GM12878 (cell line): ENCODE data around the gene ADCY2. TPM values are rescaled to one million over a fixed set of nuclear protein-coding genes. Genes with fewer than 3 reads are reported as not detected.

ENCODE experiments used
- ATAC-seq: fragments of 200-7000 bp; cut with Tn5 transposase; 3 replicates; pipeline ENCODE4 v1.9.1; 2020; ENCODE audit warnings: mild to moderate bottlenecking, moderate library complexity
- BruUV-seq: library from RNA; stranded (reverse); fragments of 400-500 nt; replicated peaks from 2 replicates; lab custom pipeline; 2021; lab: Mats Ljungman, UMichigan
- CTCF ChIA-PET: fragments of 300-600 bp; sonication (Branson Sonifier 250); formaldehyde crosslinking; extraction: SDS; loops from one replicate; lab custom pipeline; 2021; ENCODE audit warnings: inconsistent platforms; lab: Yijun Ruan, JAX
- POLR2A ChIA-PET: fragments of 350-600 bp; formaldehyde crosslinking; extraction: SDS; loops from one replicate; lab custom pipeline; 2021; ENCODE audit warnings: inconsistent platforms; lab: Charles Lee
- RAD21 ChIA-PET: fragments of 300-600 bp; sonication (Branson Sonifier 250); formaldehyde crosslinking; loops from one replicate; lab custom pipeline; 2023; ENCODE audit warnings: antibody characterized with exemption; ENCODE audit not compliant: unreplicated experiment; lab: Charles Lee
- SMC1A ChIA-PET: fragments of 300-600 bp; sonication (Branson Sonifier 250); formaldehyde crosslinking; loops from one replicate; lab custom pipeline; 2023; ENCODE audit not compliant: unreplicated experiment, uncharacterized antibody; lab: Charles Lee
- DNase-seq: peaks from one replicate; pipeline ENCODE4 v3.0.0-alpha.2; 2011; ENCODE audit warnings: low read depth, low spot score
- FAIRE-seq: peaks from 3 replicates; lab custom pipeline; 2011; peaks lifted over from hg19 to GRCh38; lab: Jason Lieb, UNC
- H2AFZ ChIP-seq: 2 replicates; pipeline ENCODE4 v1.6.0; 2011; ENCODE audit warnings: low read depth, low read length, control low read depth; ENCODE audit not compliant: control insufficient read depth
- H3K27ac ChIP-seq: 2 replicates; pipeline ENCODE4 v1.5.1; 2011; ENCODE audit warnings: control low read depth; ENCODE audit not compliant: control insufficient read depth, insufficient read depth
- H3K27me3 ChIP-seq, 2 experiments: replicated peaks in 1 of 2; 2 replicates each; pipeline versions ENCODE4 v1.6.0 to v1.6.1; 2011; ENCODE audit warnings: low read length in 1 of 2; ENCODE audit not compliant: control insufficient read depth in 2 of 2, insufficient read depth in 2 of 2
- H3K36me3 ChIP-seq, 2 experiments: 2 replicates each; pipeline ENCODE4 v1.5.1; 2011; ENCODE audit warnings: low read length in 1 of 2; ENCODE audit not compliant: control insufficient read depth in 2 of 2, insufficient read depth in 2 of 2
- H3K4me1 ChIP-seq: 2 replicates; pipeline ENCODE4 v1.6.1; 2011; ENCODE audit warnings: mild to moderate bottlenecking, low read length, moderate library complexity, mixed read lengths; ENCODE audit not compliant: control insufficient read depth, insufficient read depth
- H3K4me2 ChIP-seq: 2 replicates; pipeline ENCODE4 v1.6.0; 2011; ENCODE audit warnings: control low read depth; ENCODE audit not compliant: control insufficient read depth, insufficient read depth
- H3K4me3 ChIP-seq: fragments of 200-600 bp; sonication (generic); 2 replicates; pipeline ENCODE4 v1.5.1; 2016
- H3K79me2 ChIP-seq: 2 replicates; pipeline ENCODE4 v1.6.0; 2011; ENCODE audit warnings: low read length; ENCODE audit not compliant: control insufficient read depth, insufficient read depth
- H3K9ac ChIP-seq: 2 replicates; pipeline ENCODE4 v1.8.0; 2011; ENCODE audit warnings: low read length, control low read depth, mixed read lengths; ENCODE audit not compliant: control insufficient read depth, insufficient read depth
- H3K9me3 ChIP-seq: replicated peaks from 3 replicates; pipeline ENCODE4 v1.5.1; 2011; ENCODE audit warnings: mild to moderate bottlenecking, low read length; ENCODE audit not compliant: control insufficient read depth, insufficient read depth
- H4K20me1 ChIP-seq: 2 replicates; pipeline ENCODE4 v1.6.0; 2011; ENCODE audit not compliant: control insufficient read depth, insufficient read depth
- BMI1 ChIP-seq: fragments of 450-650 bp; IDR thresholded peaks from 2 replicates; pipeline ENCODE4 v1.6.1; 2016; ENCODE audit warnings: mild to moderate bottlenecking, moderate library complexity, borderline replicate concordance
- HCFC1 ChIP-seq: fragments of 150-350 bp; IDR thresholded peaks from 2 replicates; pipeline ENCODE4 v1.6.1; 2014; ENCODE audit warnings: low read length
- JUNB ChIP-seq: IDR thresholded peaks from 2 replicates; pipeline ENCODE4 v1.6.1; 2016; ENCODE audit warnings: antibody characterized with exemption, mild to moderate bottlenecking
- KDM1A ChIP-seq: fragments of 200-600 bp; sonication (generic); IDR thresholded peaks from 2 replicates; pipeline ENCODE4 v1.6.1; 2016; ENCODE audit warnings: borderline replicate concordance
- RCOR1 ChIP-seq: conservative IDR thresholded peaks from 2 replicates; pipeline ENCODE4 v1.6.1; 2012; ENCODE audit warnings: low read depth, low read length, improper control_type of control experiment
- RFX5 ChIP-seq: IDR thresholded peaks from 2 replicates; pipeline ENCODE4 v1.6.1; 2011; ENCODE audit warnings: low read depth, low read length, improper control_type of control experiment
- SIX5 ChIP-seq: IDR thresholded peaks from 2 replicates; pipeline ENCODE4 v1.6.1; 2011; ENCODE audit warnings: mild to moderate bottlenecking, low read depth, low read length, moderate library complexity; ENCODE audit not compliant: severe bottlenecking
- SUPT20H ChIP-seq: IDR thresholded peaks from 2 replicates; pipeline ENCODE4 v1.6.1; 2011; ENCODE audit warnings: low read depth, mild to moderate bottlenecking, low read length, moderate library complexity, borderline replicate concordance; ENCODE audit not compliant: control insufficient read depth
- TCF12 ChIP-seq: IDR thresholded peaks from 2 replicates; pipeline ENCODE4 v1.6.1; 2011; ENCODE audit warnings: low read depth, mild to moderate bottlenecking, low read length
- ZNF24 ChIP-seq: fragments of 450-650 bp; IDR thresholded peaks from 2 replicates; pipeline ENCODE4 v1.6.1; 2017; ENCODE audit warnings: antibody characterized with exemption, mild to moderate bottlenecking
- WGBS: methylation state at CpG from one replicate; pipeline ENCODE4 v1.1.6; 2016; ENCODE audit warnings: low lambda C conversion rate; ENCODE audit not compliant: insufficient replicate concordance, insufficient coverage; ENCODE audit errors: missing lambda C conversion rate; 5-methylcytosine and 5-hydroxymethylcytosine counted together
- in situ Hi-C: fragments of 300-500 bp; cut with MboI; formaldehyde crosslinking; loops from 9 replicates; pipeline ENCODE4 v1.14.3; 2018; ENCODE audit warnings: mixed read lengths
- intact Hi-C: fragments of 100-400 bp; cut with micrococcal nuclease; formaldehyde crosslinking; loops from one replicate; pipeline ENCODE4 v1.14.2; 2022; ENCODE audit not compliant: unreplicated experiment
- polyA plus RNA-seq, 11 experiments: library from polyadenylated mRNA; depleted of rRNA in 4 of 11; unstranded in 6 of 11; stranded (reverse) in 5 of 11; fragments of >200 nt; fragmentation: Nextera tagmentation in 4 of 11; fragmentation: Illumina TruSeq in 1 of 11; extraction: Ambion mirVana in 4 of 11; extraction: Trizol in 1 of 11; gene quantifications; 1 replicate in 1 of 11; 2 replicates in 10 of 11; pipeline versions ENCODE4 v1.2.1 to v1.2.3, GENCODE V29; 2011 to 2016; ENCODE audit warnings: inconsistent platforms in 2 of 11, missing spikeins in 2 of 11, low read depth in 1 of 11
- total RNA-seq, 4 experiments: library from RNA; depleted of rRNA in 3 of 4; stranded (reverse); fragments of >200 nt in 3 of 4; fragmentation: Illumina TruSeq in 1 of 4; extraction: Trizol in 1 of 4; gene quantifications; 2 replicates each; pipeline versions ENCODE4 v1.2.1 to v1.2.3, GENCODE V29; 2013 to 2021

ADCY2 gene
- total and polyA plus RNA-seq, 10 of the 15 experiments (the other 5 are each of a cell fraction or from before 2014, with no cell fraction given), result 0.07 to 0.26 TPM; not detected in 8

DNA sequence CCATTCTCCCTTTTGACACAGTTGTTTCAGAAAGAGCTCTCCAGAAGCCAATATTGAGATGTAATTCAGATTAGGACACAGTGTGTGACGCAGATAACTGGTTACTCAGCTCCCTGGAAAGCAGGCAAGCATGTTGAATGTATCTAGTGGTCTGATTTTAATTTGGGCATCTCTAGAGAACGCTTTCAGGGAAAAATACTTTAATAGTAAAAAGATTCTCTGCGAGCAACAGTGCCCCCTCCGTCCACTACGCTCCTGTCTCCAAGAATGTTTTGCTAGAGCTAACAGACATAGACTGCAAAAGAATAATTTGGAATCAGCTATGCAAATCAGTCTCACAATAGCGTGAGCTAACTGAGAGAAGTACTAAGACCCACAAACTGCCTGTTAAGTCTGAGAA is 431.7 kb downstream of the ADCY2 start:
- TF ChIP-seq RFX5, result no peak
- no peak for TF ChIP-seq ZNF24
- no peak for TF ChIP-seq RCOR1
- TF ChIP-seq SUPT20H, result no peak
- no peak for TF ChIP-seq JUNB
- TF ChIP-seq TCF12, result no peak
- no peak for TF ChIP-seq HCFC1
- no peak for TF ChIP-seq SIX5
- in situ Hi-C loops (no loop called here), intact Hi-C loops (no loop called here)
- Histone ChIP-seq H4K20me1 (no peaks in the 10 kb centered on the region), H2AFZ (no peak overlapping the region), H3K4me2 (no peak overlapping the region), H3K9me3 (no peaks in the 10 kb centered on the region), H3K9ac (no peak overlapping the region), H3K27me3 (peaks cover 0 to 1% of the 10 kb centered on the region in 2 experiments; a peak in 2 of 4 replicates), H3K4me1 (no peaks in the 10 kb centered on the region), H3K79me2 (no peaks in the 10 kb centered on the region), H3K27ac (no peak overlapping the region), H3K36me3 (no peaks in the 10 kb centered on the region), H3K4me3 (no peak overlapping the region)
- DNase-seq, result no peak
- 19% methylated on average over 6 of the region's 6 CpGs for WGBS
- ATAC-seq, result no peak
- ChIA-PET POLR2A (no interaction called here), SMC1A (no interaction called here), RAD21 (no interaction called here), CTCF (no interaction called here)
- FAIRE-seq, result no peak
- BruUV-seq, result no TSS peak

GRCh38 chr5:7828269-7828668 is 432.3 kb downstream of the ADCY2 start:
- Histone ChIP-seq H3K36me3 (no peaks in the 10 kb centered on the region), H4K20me1 (no peaks in the 10 kb centered on the region), H3K4me1 (no peaks in the 10 kb centered on the region), H3K27me3 (no peaks in the 10 kb centered on the region; a peak in 1 of 4 replicates), H3K27ac (no peak overlapping the region), H3K4me3 (no peak overlapping the region), H3K9ac (no peak overlapping the region), H3K79me2 (no peaks in the 10 kb centered on the region), H2AFZ (no peak overlapping the region), H3K9me3 (no peaks in the 10 kb centered on the region), H3K4me2 (no peak overlapping the region)
- no peak for ATAC-seq
- no TSS peak for BruUV-seq
- in situ Hi-C loops (no loop called here), intact Hi-C loops (no loop called here)
- SMC1A ChIA-PET, result no interaction called here
- no peak for FAIRE-seq
- POLR2A ChIA-PET, result no interaction called here
- TF ChIP-seq KDM1A (no peak), BMI1 (no peak)
- 51% methylated on average over 10 of the region's 10 CpGs for WGBS
- no peak for DNase-seq
- CTCF ChIA-PET, result no interaction called here
- RAD21 ChIA-PET, result no interaction called here
